DOHH2 (cell line): ENCODE data around the gene PARP1.

Source experiments
- CTCF ChIP-seq: fragments of 200-600 bp; sonication (generic); IDR thresholded peaks from one replicate; pipeline ENCODE4 v1.5.1; 2014; ENCODE audit warnings: antibody characterized with exemption, mild to moderate bottlenecking, low read depth, low read length; ENCODE audit not compliant: poor library complexity, severe bottlenecking
- EZH2phosphoT487 ChIP-seq: fragments of 200-600 bp; sonication (generic); IDR thresholded peaks from 2 replicates; pipeline ENCODE4 v1.6.1; 2017; ENCODE audit warnings: borderline replicate concordance, mild to moderate bottlenecking, antibody characterized with exemption, low read length, moderate library complexity, mixed read lengths

GRCh38 chr1:226408285-226409184 is 642 bp upstream of the PARP1 start:
- TF ChIP-seq CTCF, result no peak
- TF ChIP-seq EZH2phosphoT487, result no peak
